ENCODE data around the gene CAMK2N1.

DNA sequence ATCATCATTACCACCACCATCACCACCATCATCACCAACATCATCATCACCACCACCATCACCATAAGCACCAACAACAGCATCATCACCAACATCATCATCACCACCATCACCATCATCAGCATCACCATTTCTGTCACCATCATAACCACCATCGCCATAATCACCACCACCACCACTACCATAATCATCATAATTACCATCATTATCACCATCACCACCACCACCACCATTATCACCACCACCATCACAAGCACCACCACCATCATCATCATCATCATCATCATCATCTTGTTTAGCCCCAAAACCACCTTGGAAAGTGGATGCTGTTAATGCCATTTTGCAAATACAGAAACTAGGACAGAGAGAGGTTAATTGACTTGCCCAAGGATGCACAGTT lies 22.5 kb downstream of the CAMK2N1 start:
- TF ChIP-seq IKZF1 (conservative IDR thresholded peaks at IDR 0.05) (no peak), EZH2 (IDR thresholded peaks at IDR 0.05; ENCODE audit: borderline replicate concordance, control insufficient read depth, low read depth, low read length) (no peak), REST (IDR thresholded peaks at IDR 0.05; ENCODE audit: low read depth, low read length) (no peak), RUNX3 (IDR thresholded peaks at IDR 0.05; ENCODE audit: low read length) (no peak)
- TF ChIP-seq, protein P1, sequence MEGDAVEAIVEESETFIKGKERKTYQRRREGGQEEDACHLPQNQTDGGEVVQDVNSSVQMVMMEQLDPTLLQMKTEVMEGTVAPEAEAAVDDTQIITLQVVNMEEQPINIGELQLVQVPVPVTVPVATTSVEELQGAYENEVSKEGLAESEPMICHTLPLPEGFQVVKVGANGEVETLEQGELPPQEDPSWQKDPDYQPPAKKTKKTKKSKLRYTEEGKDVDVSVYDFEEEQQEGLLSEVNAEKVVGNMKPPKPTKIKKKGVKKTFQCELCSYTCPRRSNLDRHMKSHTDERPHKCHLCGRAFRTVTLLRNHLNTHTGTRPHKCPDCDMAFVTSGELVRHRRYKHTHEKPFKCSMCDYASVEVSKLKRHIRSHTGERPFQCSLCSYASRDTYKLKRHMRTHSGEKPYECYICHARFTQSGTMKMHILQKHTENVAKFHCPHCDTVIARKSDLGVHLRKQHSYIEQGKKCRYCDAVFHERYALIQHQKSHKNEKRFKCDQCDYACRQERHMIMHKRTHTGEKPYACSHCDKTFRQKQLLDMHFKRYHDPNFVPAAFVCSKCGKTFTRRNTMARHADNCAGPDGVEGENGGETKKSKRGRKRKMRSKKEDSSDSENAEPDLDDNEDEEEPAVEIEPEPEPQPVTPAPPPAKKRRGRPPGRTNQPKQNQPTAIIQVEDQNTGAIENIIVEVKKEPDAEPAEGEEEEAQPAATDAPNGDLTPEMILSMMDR (IDR thresholded peaks at IDR 0.05 in 2 of 3, conservative IDR thresholded peaks at IDR 0.05 in 1 of 3; ENCODE audit: control insufficient read depth in 2 of 3, extremely low read depth in 1 of 3, insufficient read depth in 1 of 3, low read depth in 3 of 3, low read length in 3 of 3): no peak
